ENCODE measurements around the gene CECR2.

Gene CECR2

GRCh38 chr22:17370766-17371432 is 1.6 kb downstream of the CECR2 start:
- no peaks in the 10 kb centered on the region for H3K9me3 ChIP-seq (ENCODE audit: low read length)
- H3K4me1 ChIP-seq (ENCODE audit: insufficient read depth, low read length), result peaks cover 18% of the 10 kb centered on the region
- H2AFZ ChIP-seq (ENCODE audit: low read depth, low read length), result peak overlapping the region; percentile 32
- H3K4me3 ChIP-seq (ENCODE audit: low read length), result peak overlapping the region; percentile 80
- no peaks in the 10 kb centered on the region for H3K27me3 ChIP-seq (ENCODE audit: insufficient read depth, low read length)
- H3K36me3 ChIP-seq (ENCODE audit: insufficient read depth, low read length), result no peaks in the 10 kb centered on the region

- H2AFZ ChIP-seq (ENCODE audit: low read depth, low read length), result no peak overlapping the region
- H3K9me3 ChIP-seq (ENCODE audit: low read length), result no peaks in the 10 kb centered on the region
- peak overlapping the region; percentile 80 for H3K4me3 ChIP-seq (ENCODE audit: low read length)
- H3K27me3 ChIP-seq (ENCODE audit: insufficient read depth, low read length), result no peaks in the 10 kb centered on the region
- no peaks in the 10 kb centered on the region for H3K36me3 ChIP-seq (ENCODE audit: insufficient read depth, low read length)
- peaks cover 22% of the 10 kb centered on the region for H3K4me1 ChIP-seq (ENCODE audit: insufficient read depth, low read length)
Measured at GRCh38 chr22:17371448-17371847, 2.2 kb downstream of the CECR2 start.

DNA sequence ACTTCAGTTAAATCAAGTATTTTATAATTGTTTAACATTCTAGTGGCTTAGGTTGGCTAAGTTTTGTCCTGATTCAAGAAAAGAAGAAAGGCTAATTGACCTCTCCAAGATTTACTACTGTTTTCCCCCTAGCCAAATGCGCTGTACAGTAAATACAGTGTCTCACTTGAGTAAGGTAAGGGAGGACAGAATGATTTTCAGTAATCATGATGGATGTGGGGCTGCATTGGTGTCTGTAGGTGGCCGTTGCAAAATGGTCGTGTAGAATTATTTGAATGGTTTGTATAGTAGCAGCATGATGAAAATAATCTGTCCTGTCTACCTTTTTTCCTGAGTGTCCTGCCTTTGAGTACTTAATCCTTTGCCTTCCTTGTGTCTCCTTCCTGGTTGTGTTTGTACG is 4.6 kb downstream of the CECR2 start:
- Histone ChIP-seq H2AFZ (ENCODE audit: low read depth, low read length) (no peak overlapping the region), H3K9me3 (ENCODE audit: low read length) (no peaks in the 10 kb centered on the region), H3K4me3 (ENCODE audit: low read length) (no peak overlapping the region), H3K4me1 (ENCODE audit: insufficient read depth, low read length) (peaks cover 14% of the 10 kb centered on the region), H3K36me3 (ENCODE audit: insufficient read depth, low read length) (no peaks in the 10 kb centered on the region), H3K27me3 (ENCODE audit: insufficient read depth, low read length) (no peaks in the 10 kb centered on the region)

DNA sequence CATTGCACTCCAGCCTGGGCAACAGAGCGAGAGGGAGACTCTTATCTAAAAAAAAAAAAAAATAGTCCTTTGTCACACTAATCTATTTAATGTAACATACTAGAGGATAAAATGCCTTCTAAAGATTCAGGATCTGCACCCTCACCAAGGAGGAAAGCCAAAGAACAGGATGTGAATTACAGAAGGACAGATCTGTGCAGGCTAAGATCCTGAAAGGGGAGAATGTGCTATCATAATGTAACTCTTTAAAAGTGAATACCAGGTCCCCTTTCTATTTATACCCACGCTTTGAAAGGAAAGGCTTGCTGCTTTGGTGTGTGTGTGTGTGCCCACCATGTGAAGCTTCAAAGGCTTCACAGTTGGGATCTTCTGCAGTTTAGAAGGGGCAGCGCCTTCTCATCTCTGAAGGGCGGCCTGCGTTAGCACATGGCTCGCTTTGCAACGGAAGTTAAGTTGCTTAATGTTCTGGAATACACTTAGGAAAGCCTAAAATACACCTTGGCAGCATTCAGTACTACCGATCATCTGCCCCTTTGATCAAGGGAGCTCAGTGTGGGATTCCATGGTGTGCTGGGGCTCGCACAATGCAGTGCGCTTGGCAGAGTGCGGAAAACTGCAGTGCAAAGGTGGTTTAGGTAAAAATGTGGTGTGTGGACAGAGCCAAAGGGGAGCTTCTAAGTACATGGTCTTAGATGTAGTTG is 6.8 kb downstream of the CECR2 start:
- no peaks in the 10 kb centered on the region for H3K27me3 ChIP-seq (ENCODE audit: insufficient read depth, low read length)

DNA sequence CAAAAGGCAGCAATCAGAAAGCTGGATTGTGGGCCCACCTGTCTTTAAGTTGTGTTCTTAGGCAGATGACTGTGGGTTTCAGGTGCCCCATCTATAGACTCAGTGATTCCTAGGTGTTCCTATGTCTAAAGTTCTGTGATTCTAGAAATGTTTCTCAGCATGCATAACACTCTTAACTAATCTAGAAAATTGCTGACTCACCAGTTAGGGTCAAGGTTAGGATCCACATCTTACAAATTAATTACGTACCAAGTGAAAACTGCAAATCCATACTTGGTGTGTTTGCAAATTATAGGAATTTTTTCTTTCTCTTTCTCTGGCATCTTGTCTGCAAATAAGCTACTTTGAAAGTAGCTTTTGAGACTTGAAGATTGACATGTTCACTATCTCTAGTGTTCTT is 7.7 kb downstream of the CECR2 start:
- no peak overlapping the region for H3K4me3 ChIP-seq (ENCODE audit: low read length)
- no peaks in the 10 kb centered on the region for H3K9me3 ChIP-seq (ENCODE audit: low read length)
- no peaks in the 10 kb centered on the region for H3K36me3 ChIP-seq (ENCODE audit: insufficient read depth, low read length)
- H3K27me3 ChIP-seq (ENCODE audit: insufficient read depth, low read length), result no peaks in the 10 kb centered on the region
- peaks cover 33% of the 10 kb centered on the region for H3K4me1 ChIP-seq (ENCODE audit: insufficient read depth, low read length)
- no peak overlapping the region for H2AFZ ChIP-seq (ENCODE audit: low read depth, low read length)

More for the DNA sequence above, 6.8 kb downstream of the CECR2 start:
- H2AFZ ChIP-seq (ENCODE audit: low read depth, low read length), result no peak overlapping the region
- H3K4me1 ChIP-seq (ENCODE audit: insufficient read depth, low read length), result peaks cover 35% of the 10 kb centered on the region
- H3K36me3 ChIP-seq (ENCODE audit: insufficient read depth, low read length), result no peaks in the 10 kb centered on the region
- no peaks in the 10 kb centered on the region for H3K9me3 ChIP-seq (ENCODE audit: low read length)
- H3K4me3 ChIP-seq (ENCODE audit: low read length), result no peak overlapping the region

DNA sequence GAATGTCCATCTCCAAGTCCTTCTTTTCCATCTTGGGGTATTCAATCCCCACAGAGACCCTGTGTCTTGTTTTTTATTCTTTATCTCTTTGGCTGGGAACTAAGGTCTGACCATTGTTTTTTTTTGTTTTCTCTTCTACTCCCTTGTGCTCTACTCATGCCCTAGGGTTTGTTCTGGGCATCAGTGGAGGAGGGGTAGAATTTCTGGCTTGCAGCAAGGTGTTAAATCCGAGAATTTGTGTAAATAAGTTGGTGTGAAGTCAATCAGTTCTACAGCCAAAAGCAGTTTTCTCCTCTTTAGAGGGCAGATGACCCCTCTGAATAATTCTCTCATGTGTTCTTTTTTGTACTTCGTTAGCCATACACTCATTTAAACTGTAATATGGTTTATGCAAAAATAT is 10.7 kb downstream of the CECR2 start:
- Histone ChIP-seq H3K27me3 (ENCODE audit: insufficient read depth, low read length) (no peaks in the 10 kb centered on the region), H3K36me3 (ENCODE audit: insufficient read depth, low read length) (no peaks in the 10 kb centered on the region), H2AFZ (ENCODE audit: low read depth, low read length) (no peak overlapping the region), H3K4me1 (ENCODE audit: insufficient read depth, low read length) (peaks cover 31% of the 10 kb centered on the region), H3K9me3 (ENCODE audit: low read length) (peaks cover 6% of the 10 kb centered on the region), H3K4me3 (ENCODE audit: low read length) (no peak overlapping the region)

DNA sequence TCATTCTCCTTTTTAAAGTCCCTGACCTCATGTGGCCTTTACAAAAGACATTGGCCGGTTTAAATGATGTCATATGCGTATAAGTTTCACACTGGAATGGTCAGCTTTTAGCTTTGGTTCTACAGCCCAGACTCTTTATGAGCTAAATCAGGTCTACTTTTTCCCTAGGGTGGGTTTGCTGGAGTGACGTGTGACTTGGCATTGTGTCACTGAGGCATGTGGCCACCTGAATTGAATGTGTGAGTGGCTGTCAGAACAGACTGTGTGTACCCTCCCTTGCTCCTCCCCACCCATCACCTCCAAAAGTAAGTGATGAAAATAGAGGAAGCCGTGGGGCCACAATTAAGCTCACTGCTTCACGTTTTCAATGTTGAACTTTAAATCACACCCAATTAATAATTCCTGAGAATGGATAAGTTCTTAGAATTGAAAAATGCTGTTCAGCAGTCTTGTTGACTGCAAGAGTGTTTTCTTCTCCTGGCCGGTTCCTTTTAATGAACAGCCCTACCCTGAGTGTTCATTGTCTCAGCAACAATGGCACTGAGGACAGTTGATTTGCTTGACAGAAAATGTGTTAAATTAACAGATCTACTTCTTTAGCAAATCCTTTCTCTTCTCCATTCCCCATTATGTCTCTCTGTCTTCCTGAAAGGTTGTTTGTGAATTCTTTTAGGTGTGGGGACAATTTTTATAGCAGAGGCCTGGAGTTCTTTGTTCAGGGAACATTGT is 11.3 kb downstream of the CECR2 start:
- Histone ChIP-seq H3K4me3 (ENCODE audit: low read length) (no peak overlapping the region), H2AFZ (ENCODE audit: low read depth, low read length) (no peak overlapping the region), H3K27me3 (ENCODE audit: insufficient read depth, low read length) (no peaks in the 10 kb centered on the region), H3K4me1 (ENCODE audit: insufficient read depth, low read length) (peaks cover 31% of the 10 kb centered on the region), H3K9me3 (ENCODE audit: low read length) (peaks cover 9% of the 10 kb centered on the region), H3K36me3 (ENCODE audit: insufficient read depth, low read length) (no peaks in the 10 kb centered on the region)

DNA sequence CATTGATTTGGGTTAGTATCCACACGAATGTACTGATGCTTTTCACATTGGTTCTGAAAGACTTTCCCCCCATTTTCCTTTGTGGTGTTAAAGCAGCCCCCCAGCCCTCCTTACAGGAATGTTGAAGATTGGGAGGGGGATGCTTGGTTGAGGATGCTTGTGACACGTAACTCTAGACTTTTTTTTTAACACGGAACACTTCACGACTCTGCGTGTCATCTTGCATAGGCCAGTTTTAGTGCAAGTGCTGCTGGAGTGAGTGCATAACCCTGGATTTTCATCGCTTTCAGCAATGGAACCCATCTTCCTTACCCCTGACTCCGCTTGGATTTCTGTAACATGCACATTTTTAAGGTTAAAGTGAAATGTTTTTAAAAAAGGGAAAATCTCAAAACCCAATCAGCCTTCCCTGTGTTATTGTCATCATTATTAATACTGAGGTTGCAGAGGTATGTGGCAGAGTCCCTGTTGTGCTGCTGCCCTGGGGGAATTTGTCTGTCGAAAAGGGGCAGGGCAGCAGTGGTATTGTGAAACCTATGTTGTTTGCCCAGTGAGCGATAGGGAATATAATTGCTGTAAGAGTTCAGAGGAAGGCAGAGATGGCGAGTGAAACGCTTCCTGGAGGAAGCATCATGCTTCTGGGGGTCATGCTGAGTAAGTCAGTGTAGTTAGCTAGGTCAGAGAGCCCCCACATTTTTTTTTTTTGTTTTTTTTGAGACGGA is 12.1 kb downstream of the CECR2 start:
- Histone ChIP-seq H3K4me1 (ENCODE audit: insufficient read depth, low read length) (peaks cover 26% of the 10 kb centered on the region), H3K36me3 (ENCODE audit: insufficient read depth, low read length) (no peaks in the 10 kb centered on the region), H3K27me3 (ENCODE audit: insufficient read depth, low read length) (no peaks in the 10 kb centered on the region), H3K4me3 (ENCODE audit: low read length) (no peak overlapping the region), H3K9me3 (ENCODE audit: low read length) (peaks cover 13% of the 10 kb centered on the region), H2AFZ (ENCODE audit: low read depth, low read length) (no peak overlapping the region)

DNA sequence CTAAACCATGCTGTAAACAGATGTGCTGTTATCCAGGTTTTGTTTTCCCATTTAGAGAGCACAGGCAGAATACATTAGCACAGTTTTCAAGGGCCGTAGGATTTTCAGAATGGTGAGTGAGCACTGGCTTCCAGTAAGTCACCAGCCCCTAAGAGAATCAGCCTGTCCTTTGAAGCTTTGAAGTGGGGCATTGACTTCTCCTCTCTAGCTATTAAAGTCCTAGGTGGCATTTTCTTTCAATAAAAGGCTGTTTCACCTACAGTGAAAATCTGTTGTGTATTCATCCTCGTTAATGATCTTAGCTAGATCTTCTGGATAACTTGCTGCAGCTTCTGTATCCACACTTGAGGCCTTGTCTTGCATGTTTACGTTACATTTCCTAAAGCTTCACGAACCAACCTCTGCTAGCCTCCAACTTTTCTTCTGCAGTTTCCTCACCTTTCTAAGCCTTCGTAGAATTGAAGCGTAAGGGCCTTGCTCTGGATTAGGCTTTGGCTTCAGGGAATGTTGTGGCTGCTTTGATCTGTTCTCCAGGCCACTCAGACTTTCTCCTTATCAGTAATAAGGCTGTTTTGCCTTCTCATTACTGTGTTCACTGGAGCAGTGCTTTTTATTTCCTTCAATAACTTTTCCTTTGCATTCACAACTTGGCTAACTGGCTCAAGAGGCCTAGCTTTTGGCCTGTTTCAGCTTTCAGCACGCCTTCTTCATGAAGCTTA is 15.5 kb downstream of the CECR2 start:
- H3K36me3 ChIP-seq (ENCODE audit: insufficient read depth, low read length), result no peaks in the 10 kb centered on the region
- no peak overlapping the region for H2AFZ ChIP-seq (ENCODE audit: low read depth, low read length)
- H3K4me3 ChIP-seq (ENCODE audit: low read length), result no peak overlapping the region
- H3K4me1 ChIP-seq (ENCODE audit: insufficient read depth, low read length), result peaks cover 18% of the 10 kb centered on the region
- H3K27me3 ChIP-seq (ENCODE audit: insufficient read depth, low read length), result no peaks in the 10 kb centered on the region
- peaks cover 13% of the 10 kb centered on the region for H3K9me3 ChIP-seq (ENCODE audit: low read length)

DNA sequence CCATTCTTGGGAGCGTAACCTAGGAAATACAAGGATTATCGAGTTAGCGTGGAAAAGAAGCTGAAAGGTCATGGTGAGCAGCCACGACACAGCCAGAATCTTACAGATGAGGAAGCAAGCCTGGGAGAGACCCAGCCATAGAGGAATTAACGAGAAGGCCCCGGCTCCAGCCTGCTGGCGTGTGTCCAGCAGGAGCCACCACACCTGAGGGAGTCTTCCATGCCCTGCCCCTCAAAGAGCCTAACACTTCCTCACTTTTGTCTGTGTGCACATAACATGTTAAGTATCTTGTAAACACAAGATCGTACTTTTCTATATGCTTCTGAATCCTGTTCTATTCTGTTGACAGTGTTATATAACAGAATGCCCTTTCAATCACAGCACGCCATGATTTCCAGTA is 18.1 kb downstream of the CECR2 start:
- peaks cover 3% of the 10 kb centered on the region for H3K4me1 ChIP-seq (ENCODE audit: insufficient read depth, low read length)
- H3K36me3 ChIP-seq (ENCODE audit: insufficient read depth, low read length), result no peaks in the 10 kb centered on the region
- no peaks in the 10 kb centered on the region for H3K27me3 ChIP-seq (ENCODE audit: insufficient read depth, low read length)
- peaks cover 13% of the 10 kb centered on the region for H3K9me3 ChIP-seq (ENCODE audit: low read length)
- H2AFZ ChIP-seq (ENCODE audit: low read depth, low read length), result no peak overlapping the region
- H3K4me3 ChIP-seq (ENCODE audit: low read length), result no peak overlapping the region

- Histone ChIP-seq H2AFZ (ENCODE audit: low read depth, low read length) (no peak overlapping the region), H3K27me3 (ENCODE audit: insufficient read depth, low read length) (no peaks in the 10 kb centered on the region), H3K9me3 (ENCODE audit: low read length) (peaks cover 13% of the 10 kb centered on the region), H3K4me3 (ENCODE audit: low read length) (no peak overlapping the region), H3K4me1 (ENCODE audit: insufficient read depth, low read length) (peaks cover 3% of the 10 kb centered on the region), H3K36me3 (ENCODE audit: insufficient read depth, low read length) (no peaks in the 10 kb centered on the region)
Measured at GRCh38 chr22:17388235-17388634, 19.0 kb downstream of the CECR2 start.

GRCh38 chr22:17390087-17390486 is 20.8 kb downstream of the CECR2 start:
- Histone ChIP-seq H3K4me3 (ENCODE audit: low read length) (no peak overlapping the region), H3K4me1 (ENCODE audit: insufficient read depth, low read length) (peaks cover 3% of the 10 kb centered on the region), H3K36me3 (ENCODE audit: insufficient read depth, low read length) (no peaks in the 10 kb centered on the region), H2AFZ (ENCODE audit: low read depth, low read length) (no peak overlapping the region), H3K27me3 (ENCODE audit: insufficient read depth, low read length) (no peaks in the 10 kb centered on the region), H3K9me3 (ENCODE audit: low read length) (peaks cover 7% of the 10 kb centered on the region)

Data from neuron (in vitro differentiated cells).